ENCODE results near the gene HSD17B3. TPM values are rescaled to one million over a fixed set of nuclear protein-coding genes. Genes with fewer than 3 reads are reported as not detected.
"Not testable (repeated sequence)": the region's sequence is repeated elsewhere in the genome, so short reads cannot be mapped to it uniquely, and the experiment has no call there.

Gene HSD17B3
- total RNA-seq, 2 experiments from 2014 or later: not detected

- Mint-ChIP-seq H3K9me3 (ENCODE audit: low read depth) (peaks cover 18% of the 10 kb centered on the region), H3K27me3 (peaks cover 24% of the 10 kb centered on the region)
- H3K4me1 Mint-ChIP-seq; intact Hi-C loops (cut with DNase I, micrococcal nuclease); H3K36me3 Mint-ChIP-seq (ENCODE audit: low read depth); H3K27ac Mint-ChIP-seq; ATAC-seq; POLR2A ChIA-PET; CTCF ChIA-PET; DNase-seq; H3K4me3 Mint-ChIP-seq: not testable (repeated sequence)
These were observed 112.4 kb downstream of the HSD17B3 start for GRCh38 chr9:96189581-96189980.

GRCh38 chr9:96188571-96188970, 113.4 kb downstream of the HSD17B3 start:
- CTCF ChIA-PET: interaction anchor here (0.7 to 1.5 kb wide), 3 partner anchors 13 to 1233 kb away, joined by 3 read pairs; no protein-coding TSS in a partner anchor
- H3K4me3 Mint-ChIP-seq: no peak overlapping the region

GRCh38 chr9:96187151-96187555, 114.8 kb downstream of the HSD17B3 start:
- Mint-ChIP-seq H3K27ac (no peak overlapping the region), H3K36me3 (ENCODE audit: low read depth) (peaks cover 8% of the 10 kb centered on the region), H3K27me3 (peaks cover 27% of the 10 kb centered on the region), H3K9me3 (ENCODE audit: low read depth) (peaks cover 18% of the 10 kb centered on the region), H3K4me3 (no peak overlapping the region), H3K4me1 (no peaks in the 10 kb centered on the region)
- POLR2A ChIA-PET: no interaction called here
- CTCF ChIA-PET: no interaction called here
- no peak for ATAC-seq
- no peak for DNase-seq
- intact Hi-C loops (cut with DNase I, micrococcal nuclease): no loop called here

More at GRCh38 chr9:96188571-96188970, 113.4 kb downstream of the HSD17B3 start:
- no peaks in the 10 kb centered on the region for H3K4me1 Mint-ChIP-seq
- no peak for DNase-seq
- no peak overlapping the region for H3K27ac Mint-ChIP-seq
- no peak for ATAC-seq
- POLR2A ChIA-PET: no interaction called here
- H3K36me3 Mint-ChIP-seq (ENCODE audit: low read depth): peaks cover 8% of the 10 kb centered on the region
- intact Hi-C loops (cut with DNase I, micrococcal nuclease): no loop called here
- H3K27me3 Mint-ChIP-seq: peaks cover 27% of the 10 kb centered on the region
- peaks cover 18% of the 10 kb centered on the region for H3K9me3 Mint-ChIP-seq (ENCODE audit: low read depth)

- Mint-ChIP-seq H3K9me3 (ENCODE audit: low read depth) (peaks cover 18% of the 10 kb centered on the region), H3K27ac (no peak overlapping the region), H3K27me3 (peaks cover 27% of the 10 kb centered on the region), H3K4me3 (no peak overlapping the region), H3K36me3 (ENCODE audit: low read depth) (peaks cover 8% of the 10 kb centered on the region), H3K4me1 (no peaks in the 10 kb centered on the region)
- no peak for DNase-seq
- POLR2A ChIA-PET: no interaction called here
- intact Hi-C loops (cut with DNase I, micrococcal nuclease): no loop called here
- ATAC-seq: no peak
- CTCF ChIA-PET: no interaction called here
These were observed 115.4 kb downstream of the HSD17B3 start for GRCh38 chr9:96186591-96187011.

GRCh38 chr9:96185518-96186156, 116.3 kb downstream of the HSD17B3 start:
- ChIA-PET CTCF (interaction anchor here (1.0 kb wide), 1 partner anchor 12 kb away, joined by 4 read pairs; no protein-coding TSS in a partner anchor), POLR2A (no interaction called here)
- intact Hi-C loops (cut with DNase I, micrococcal nuclease): no loop called here
- Mint-ChIP-seq H3K9me3 (ENCODE audit: low read depth) (peaks cover 14% of the 10 kb centered on the region), H3K27ac (no peak overlapping the region), H3K27me3 (peaks cover 25% of the 10 kb centered on the region), H3K4me3 (no peak overlapping the region), H3K4me1 (no peaks in the 10 kb centered on the region), H3K36me3 (ENCODE audit: low read depth) (peaks cover 4% of the 10 kb centered on the region)
- no peak for DNase-seq
- ATAC-seq: peak; percentile 26

Other genes starting within 250 kb of the HSD17B3 start
- 1 to 10 TPM; 2.6 to 2.7 TPM for gene SLC35D2, start 81.5 kb upstream of the HSD17B3 start, total RNA-seq
- gene ZNF367, start 116.2 kb upstream of the HSD17B3 start, total RNA-seq: 10 to 100 TPM; 22.0 to 24.2 TPM
- gene HABP4, start 148.0 kb upstream of the HSD17B3 start, total RNA-seq: 1 to 10 TPM; 5.8 to 7.3 TPM

All from activated CD4-positive, alpha-beta T cell treated with anti-CD3 and anti-CD28 coated beads for 36 hours (primary cell).